ENCODE measurements around the gene BSDC1.

Gene BSDC1

DNA sequence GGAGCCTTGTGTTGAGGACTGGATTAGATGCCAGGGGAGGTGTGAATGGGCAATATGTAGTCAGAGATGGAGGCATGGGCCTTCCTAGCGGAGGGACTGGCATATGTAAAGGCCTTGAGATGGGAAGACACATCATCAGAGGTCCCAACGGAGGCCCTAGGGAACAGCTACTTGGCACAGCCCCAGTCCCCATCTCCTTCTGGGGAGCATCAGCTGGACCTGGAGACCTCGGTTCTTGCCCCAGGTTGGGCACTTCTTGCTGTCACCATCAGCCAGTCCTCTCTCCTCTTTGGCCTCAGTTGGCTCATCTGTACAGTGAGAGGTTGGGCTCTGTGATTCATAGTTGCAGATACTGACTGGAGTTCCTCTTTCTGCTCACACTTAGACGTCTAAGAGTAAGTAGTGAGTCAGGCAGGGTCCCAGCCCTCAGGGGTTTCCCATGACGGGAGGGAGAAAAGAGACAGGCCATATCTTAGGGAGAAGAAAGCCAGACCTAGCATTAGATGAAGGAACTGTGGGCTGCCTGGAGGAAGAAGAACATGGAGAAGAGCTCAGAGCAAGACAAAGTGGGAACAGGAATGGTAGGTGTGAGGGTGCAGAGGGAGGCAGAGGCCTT lies 54.8 kb downstream of the BSDC1 start:
- no peak for DNase-seq (ENCODE audit: low read depth)
- H3K4me3 ChIP-seq (ENCODE audit: low read depth, low read length) = no peak overlapping the region

DNA sequence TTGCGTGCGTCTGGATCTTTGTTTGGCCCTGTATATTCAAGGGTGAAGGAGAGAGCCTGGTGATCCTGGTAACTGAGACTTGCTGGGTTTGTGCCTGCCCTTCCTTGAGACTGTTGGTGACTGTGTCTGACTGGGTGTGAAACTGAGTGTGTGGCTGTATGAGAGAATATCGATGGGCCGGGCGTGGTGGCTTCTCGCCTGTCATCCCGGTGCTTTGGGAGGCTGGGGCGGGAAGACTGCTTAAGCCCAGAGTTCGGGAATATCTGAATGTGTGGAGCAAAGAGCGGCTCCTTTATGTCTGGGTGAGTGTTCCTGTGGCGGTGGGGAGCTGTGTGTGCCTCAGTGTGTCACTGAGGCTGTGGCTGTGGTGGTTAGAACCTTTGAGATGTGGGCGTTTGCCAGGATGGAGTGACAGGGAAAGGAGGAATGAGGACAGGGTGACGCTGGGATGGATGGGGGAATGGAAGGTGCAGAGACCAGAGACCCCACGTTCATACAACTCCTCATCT lies 55.5 kb downstream of the BSDC1 start:
- DNase-seq (ENCODE audit: low read depth) = no peak
- H3K4me3 ChIP-seq (ENCODE audit: low read depth, low read length) = no peak overlapping the region

DNA sequence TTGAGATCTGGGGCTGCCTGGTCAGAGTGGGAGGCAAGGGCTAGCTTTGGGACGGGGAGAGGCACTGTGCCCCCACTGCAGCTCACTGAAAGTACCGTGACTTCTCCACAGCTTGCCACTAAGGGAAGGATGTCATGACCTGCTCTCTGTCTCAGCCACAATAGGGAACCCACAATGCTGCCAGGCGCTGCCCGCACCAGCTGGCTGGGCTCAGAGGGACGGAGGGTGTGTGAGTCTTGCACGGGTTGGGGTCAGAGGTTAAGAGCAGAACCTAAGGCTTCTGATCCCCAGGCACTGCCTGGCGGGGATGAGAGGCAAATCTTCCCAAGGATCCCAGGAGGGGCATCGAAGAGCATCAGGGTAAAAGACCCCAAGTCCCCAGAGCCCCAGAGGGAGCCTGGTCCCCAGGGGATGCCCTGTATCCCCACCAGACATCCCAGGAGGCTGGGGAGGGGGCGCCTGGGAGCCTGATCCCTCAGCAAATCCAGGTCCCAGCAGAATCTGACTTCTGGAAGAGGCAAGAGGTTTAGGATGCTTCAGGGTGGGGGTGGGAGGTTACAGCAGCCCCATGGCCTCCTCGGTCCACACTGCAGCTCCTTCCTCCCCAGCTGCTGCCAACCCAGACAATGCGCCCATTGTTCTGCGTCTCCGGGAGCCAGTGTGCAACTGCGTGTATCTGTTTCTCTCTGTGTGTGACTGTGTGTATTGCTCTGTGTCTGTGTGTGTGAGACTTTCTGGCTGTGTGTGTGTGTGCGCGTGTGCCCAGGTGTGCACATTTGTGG lies 56.2 kb downstream of the BSDC1 start:
- no peak for DNase-seq (ENCODE audit: low read depth)

DNA sequence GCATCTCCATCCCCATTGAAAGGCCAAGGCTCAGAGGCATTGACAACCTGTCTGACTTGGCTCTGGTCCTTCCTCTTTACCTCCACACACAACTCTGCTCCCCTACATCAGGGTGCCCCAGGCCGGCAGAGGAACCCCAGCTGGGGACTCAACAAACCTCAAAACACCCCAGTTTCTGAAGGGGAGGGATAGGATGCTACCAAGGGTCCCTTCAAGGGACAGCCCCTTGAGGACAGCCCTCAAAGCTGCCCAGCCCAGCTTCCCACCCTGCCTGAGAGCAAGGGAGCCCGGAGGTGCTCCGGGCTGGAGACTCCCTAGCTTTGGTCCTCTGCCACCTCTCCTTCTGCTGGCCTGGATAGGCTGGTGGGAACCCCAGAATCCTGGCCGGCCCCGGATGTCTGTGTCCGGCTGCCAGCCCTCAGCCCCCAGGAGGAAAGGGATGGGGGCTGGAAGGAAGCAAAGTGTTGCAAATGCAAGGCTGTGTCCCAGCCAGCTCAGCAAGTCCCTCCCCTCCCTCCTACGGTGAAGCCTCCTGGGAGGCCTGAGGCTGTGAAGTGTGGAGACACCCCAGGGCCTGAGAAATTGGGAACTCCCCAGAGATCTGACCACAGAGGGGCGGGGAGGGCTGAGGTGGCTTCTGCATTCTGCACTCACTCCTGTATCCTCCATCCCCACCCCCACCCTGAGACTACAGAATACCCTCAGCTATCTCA lies 57.1 kb downstream of the BSDC1 start:
- H3K4me3 ChIP-seq (ENCODE audit: low read depth, low read length) = no peak overlapping the region
- DNase-seq (ENCODE audit: low read depth) = no peak

More for the DNA sequence above, 56.2 kb downstream of the BSDC1 start:
- H3K4me3 ChIP-seq (ENCODE audit: low read depth, low read length) = no peak overlapping the region

DNA sequence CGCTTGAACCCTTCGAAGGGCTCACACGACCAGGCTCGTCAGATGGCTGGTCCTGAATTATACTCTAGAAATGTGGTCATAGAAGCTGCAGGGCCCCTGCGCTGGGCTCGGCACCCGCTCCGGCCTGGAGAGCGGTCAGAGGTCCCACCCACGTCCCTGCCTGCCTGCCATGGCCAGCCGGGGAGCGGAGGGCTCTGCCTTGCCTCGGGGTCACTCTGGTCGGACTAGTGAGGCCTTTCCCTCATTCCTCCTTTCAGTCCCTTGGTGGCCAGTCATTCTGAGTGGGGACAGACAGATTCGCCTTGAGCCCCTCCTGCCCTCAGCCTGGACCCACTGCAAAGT lies 57.7 kb downstream of the BSDC1 start:
- H3K4me3 ChIP-seq (ENCODE audit: low read depth, low read length) = peak overlapping the region; percentile 82
- no peak for DNase-seq (ENCODE audit: low read depth)

DNA sequence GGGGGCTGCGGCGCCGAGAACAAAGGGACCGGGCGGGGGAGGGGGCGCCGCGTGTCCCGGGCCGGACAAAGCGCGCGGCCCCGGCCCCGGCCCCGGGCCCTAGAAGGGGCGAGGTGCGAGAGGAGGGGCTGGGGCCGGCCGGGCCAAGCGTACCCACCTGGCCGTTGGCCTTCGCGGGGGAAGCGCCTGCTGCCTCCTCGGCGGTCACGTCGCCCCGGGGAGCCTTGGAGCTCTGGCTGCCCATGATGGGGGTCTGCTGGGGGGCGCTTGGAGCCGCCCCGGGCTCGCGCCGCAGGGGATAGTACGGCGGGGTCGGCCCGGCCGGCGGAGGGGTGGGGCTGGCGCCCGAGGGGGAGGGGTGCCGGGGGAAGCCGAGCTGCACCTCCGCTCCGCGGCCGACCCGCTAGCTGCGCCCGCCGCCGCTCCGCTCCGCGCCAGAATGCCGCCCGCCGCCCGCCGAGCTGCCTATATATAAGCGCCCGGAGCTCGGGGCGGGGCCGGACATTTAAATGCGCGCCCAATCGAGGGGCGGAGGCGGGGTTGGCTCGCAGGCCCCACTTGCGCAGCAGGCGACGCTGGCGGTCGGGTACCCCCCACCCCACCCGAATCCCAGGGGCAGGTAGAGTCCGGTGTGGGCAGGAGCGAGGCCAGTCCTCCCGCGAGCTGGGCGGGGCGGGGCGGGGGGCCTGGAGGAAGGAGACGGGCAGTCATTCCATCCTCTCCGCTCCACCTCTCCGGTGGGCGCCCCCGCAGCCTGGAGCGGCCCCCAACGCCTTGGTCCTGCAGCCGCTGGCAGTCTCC lies 58.3 kb downstream of the BSDC1 start, which contains the start of gene MARCKSL1:
TSS of gene MARCKSL1 (minus strand) at position 444 of the 801 bp plus-strand sequence. CDS start at position 244, 200 bp downstream.
- peak within 1 kb of the TSS; percentile 82 for H3K4me3 ChIP-seq (ENCODE audit: low read depth, low read length)
- no peak for DNase-seq (ENCODE audit: low read depth)

DNA sequence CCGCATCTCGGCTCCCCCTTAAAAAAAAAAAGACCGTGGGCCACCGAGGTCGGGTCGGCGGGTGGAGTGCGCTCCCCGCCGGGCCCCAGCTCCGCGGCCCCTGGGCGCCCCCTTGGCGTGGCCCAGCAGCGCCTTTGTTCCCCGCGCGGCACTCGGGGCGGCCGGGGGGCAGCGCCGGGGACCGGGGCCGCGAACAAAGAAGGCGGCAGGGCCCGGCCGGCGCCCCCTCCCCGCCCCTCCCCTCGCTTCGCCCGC lies 58.8 kb downstream of the BSDC1 start:
- DNase-seq (ENCODE audit: low read depth) = no peak
- H3K4me3 ChIP-seq (ENCODE audit: low read depth, low read length) = peak overlapping the region; percentile 82

DNA sequence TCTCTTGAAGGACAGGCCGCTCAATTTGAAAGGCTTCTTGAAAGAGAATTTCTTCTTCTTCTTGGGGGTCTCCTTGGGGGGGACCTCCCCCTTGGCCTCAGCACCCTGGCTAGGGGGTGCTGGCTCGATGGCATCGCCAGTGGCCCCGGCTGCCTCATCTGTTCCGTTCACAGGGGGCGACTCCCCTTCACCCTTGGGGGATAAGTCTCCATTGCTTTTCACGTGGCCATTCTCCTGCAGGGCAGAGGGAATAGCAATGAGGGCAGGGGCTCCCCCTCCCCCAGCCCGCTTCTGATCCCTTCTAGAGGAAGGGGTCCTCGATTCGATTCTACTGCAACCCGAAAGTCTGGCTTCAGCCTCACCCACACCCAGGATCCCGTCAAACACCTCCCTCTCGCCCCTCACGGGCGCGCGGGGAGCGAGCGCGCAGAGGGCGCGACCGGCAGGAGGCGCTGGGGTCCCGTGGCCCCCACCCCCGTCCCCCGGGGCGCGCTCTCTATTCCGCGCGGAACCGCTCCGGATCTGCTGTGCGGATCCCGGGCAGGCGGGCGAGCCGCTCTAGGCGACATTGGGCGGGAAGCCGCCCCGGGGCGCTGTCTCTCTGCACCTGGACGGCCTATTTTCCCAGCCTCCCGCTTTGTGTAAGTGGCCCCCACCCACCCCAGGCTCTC lies 59.2 kb downstream of the BSDC1 start:
- H3K4me3 ChIP-seq (ENCODE audit: low read depth, low read length) = peak overlapping the region; percentile 82
- no peak for DNase-seq (ENCODE audit: low read depth)

DNA sequence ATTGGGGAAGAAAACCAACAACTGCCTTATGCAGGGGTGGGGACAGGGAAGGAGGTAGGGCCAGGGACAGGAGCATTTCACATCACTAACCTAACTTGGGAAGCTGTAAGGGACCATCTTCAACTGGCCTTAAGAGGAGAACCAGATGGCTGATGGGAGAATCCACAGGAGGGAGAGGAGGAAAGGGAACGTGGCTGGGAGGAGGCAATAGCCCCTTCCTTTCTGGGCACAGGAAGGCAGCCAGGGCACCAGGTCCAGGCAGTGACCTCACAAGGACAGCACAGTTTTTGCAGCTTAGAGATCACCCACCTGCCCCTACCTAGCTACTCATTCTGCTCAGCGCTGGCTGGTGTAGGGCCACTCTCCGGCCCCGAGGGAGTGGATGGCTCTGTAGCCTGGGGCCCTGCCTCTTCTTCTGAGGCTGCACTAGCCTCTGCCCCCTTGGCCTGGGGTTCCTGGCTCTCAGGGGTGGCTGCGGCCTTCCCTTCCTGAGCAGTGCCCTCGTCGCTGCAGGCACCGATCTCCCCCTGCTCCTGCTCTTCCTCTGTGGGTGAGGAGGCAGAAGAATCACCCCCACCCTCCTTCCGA lies 59.9 kb downstream of the BSDC1 start:
- peak overlapping the region; percentile 82 for H3K4me3 ChIP-seq (ENCODE audit: low read depth, low read length)
- DNase-seq (ENCODE audit: low read depth) = no peak

DNA sequence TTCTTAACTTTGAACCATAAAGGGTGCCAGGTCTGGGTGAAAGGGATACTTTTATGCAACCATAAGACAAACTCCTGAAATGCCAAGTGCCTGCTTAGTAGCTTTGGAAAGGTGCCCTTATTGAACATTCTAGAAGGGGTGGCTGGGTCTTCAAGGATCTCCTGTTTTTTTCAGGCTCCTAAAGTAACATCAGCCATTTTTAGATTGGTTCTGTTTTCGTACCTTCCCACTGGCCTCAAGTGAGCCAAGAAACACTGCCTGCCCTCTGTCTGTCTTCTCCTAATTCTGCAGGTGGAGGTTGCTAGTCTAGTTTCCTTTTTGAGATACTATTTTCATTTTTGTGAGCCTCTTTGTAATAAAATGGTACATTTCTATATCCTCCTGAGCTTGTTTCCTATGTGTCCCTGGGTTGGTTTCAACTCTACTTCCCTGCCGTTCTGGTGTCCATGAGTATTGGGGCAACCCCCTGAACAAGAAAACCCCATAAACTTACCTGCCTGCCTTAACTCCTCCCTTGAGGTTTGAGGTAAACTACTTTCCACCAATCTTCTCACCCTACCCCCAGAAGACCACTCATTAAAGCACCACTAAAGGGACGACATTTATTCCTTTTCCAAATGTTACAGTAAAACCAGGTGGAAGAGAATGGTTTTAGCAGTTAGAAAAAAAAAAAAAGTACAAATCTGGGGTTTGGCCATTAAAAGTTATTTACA lies 60.8 kb downstream of the BSDC1 start:
- no peak for DNase-seq (ENCODE audit: low read depth)
- H3K4me3 ChIP-seq (ENCODE audit: low read depth, low read length) = no peak overlapping the region

DNA sequence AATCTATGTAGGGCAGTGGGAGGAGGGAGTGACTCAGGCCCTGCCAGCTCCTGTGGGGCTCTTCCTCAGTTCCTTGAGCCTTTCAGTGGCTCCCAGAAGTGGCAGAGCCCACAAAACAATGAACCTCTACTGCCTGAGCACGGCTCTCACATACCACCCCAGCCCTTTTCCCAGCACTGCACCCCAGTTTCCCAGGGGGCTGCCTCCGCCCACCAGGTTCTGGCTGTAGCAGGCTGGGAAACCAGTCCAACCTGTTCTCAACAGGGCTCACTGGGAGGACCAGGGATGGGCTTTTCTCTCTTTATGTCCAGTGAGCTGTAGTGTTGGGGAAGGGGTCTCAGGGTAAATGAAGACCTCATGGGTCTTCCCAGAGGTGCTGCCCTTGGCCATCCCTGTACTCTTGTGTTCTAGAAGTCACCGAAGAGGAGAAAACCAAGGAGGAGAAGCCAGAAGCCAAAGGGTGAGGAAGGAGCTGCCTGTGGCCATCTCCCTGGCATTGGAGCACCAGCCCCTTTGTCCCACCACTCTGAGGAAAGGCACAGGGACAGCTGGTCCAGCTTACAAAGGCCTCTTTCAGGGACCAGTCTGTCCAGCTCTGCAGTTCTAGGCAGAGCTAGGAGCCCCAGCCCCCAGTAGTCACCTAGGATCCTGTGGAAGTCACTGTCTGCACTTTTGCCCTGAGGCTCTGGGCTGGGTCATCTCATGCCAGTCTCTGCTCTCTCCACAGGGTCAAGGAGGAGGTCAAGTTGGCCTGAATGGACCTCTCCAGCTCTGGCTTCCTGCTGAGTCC lies 61.8 kb downstream of the BSDC1 start:
- no peak for DNase-seq (ENCODE audit: low read depth)
- H3K4me3 ChIP-seq (ENCODE audit: low read depth, low read length) = no peak overlapping the region

DNA sequence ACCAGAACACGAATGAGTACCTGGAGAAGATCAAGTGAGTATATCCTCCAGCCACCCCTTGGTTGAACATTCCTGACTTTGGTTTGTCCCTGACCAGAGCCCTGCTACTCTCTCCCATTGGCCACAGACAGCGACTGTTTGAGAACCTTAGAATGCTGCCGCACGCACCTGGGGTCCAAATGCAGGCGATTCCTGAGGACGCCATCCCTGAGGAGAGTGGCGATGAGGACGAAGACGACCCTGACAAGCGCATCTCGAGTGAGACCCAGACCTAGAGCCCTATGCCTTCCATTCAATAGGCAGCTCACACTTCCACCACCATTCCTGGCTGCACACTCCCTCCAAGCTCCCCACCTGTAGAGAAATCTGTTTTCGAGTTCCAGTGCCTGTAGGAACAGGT lies 62.7 kb downstream of the BSDC1 start:
- no peak overlapping the region for H3K4me3 ChIP-seq (ENCODE audit: low read depth, low read length)
- DNase-seq (ENCODE audit: low read depth) = no peak

DNA sequence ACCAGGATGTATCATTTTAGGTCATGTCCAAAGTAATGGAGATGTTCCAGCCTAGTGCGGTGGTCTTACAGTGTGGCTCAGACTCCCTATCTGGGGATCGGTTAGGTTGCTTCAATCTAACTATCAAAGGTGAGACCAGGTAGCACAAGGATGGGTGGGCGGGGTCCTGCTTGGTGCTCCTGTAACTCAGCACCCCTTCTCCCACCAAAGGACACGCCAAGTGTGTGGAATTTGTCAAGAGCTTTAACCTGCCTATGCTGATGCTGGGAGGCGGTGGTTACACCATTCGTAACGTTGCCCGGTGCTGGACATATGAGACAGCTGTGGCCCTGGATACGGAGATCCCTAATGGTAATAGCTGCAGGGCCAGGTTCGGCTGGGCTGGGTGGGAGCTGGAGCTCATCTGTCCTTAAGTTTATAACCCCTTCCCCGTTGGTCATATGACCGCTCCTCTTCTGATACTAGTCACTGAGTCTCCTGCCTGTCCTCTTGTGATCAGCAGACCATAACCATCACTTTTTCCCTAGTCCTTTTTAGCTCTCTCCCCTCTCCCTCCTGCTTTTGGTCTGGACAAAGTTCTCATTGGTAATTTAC lies 63.6 kb downstream of the BSDC1 start:
- no peak overlapping the region for H3K4me3 ChIP-seq (ENCODE audit: low read depth, low read length)
- DNase-seq (ENCODE audit: low read depth) = no peak

DNA sequence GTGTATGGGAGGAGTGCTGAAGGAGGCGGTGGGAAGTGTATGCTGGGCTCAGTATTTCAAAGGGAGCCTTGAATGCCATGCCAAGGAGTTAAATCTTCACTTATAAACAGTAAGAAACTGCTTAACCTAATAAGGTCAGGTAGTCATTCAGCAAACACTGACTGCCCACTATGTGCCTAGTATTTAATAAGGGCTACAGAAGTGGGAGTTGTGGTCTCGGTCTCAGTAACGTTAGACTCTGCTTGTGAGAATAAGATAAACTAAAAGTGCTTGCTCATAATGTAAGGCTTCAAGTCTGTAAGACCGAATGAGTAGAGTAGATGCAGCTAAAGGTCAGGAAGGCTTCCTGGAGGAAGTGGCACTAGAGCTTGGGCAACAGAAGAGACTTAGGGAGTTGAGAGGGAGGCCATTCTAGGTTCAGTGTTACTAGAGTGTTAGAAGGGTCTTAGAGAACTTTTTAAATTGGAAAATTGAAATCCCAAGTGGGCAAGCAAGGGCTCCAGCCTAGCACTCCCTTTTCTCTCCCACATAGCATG lies 64.2 kb downstream of the BSDC1 start:
- no peak overlapping the region for H3K4me3 ChIP-seq (ENCODE audit: low read depth, low read length)
- no peak for DNase-seq (ENCODE audit: low read depth)

DNA sequence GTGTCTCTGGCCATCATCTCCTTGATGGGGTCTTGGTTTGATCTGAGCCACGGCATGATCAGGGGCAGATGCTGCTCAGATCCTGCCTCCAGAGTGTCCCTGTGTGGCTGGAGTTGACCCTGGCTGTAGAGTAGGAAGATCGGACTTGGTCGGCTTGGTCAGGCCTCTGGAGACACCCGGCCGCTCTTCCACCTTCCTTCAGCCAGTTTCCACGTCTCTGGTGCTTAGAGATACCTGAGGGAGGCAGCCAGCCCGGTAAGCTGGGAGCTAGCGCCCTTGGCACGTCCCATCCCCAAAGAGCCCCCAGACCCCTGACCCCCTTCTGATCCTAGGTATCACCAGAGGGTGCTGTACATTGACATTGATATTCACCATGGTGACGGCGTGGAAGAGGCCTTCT lies 67.0 kb downstream of the BSDC1 start:
- no peak overlapping the region for H3K4me3 ChIP-seq (ENCODE audit: low read depth, low read length)

DNA sequence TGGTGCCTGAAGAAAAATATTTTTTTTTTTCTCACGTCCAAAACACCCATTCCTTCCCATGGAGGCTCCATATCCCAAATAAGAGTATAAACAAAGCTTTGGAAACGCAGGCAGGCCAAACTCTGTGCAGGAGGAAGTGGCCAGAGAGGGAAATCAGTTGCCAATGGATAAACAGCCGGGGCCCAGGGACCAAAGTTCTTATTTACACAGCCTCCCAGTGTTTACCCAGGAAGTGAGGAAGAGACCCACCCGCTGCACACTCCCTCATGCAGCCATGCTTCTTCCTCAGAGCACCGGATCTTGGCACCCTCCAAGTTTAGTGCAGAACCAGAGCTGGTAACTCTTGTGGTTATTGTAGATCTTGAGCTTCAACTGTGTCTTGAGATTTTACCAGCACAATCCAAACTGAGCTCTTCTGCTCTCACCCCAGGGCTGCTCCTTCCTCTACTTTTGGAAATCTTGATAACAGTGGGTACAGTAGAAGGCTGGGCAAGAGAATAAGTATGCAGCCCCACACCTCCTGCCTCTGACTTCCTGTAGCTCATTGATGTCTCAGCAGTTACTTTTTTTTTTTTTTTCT lies 72.4 kb downstream of the BSDC1 start:
- no peak overlapping the region for H3K4me3 ChIP-seq (ENCODE audit: low read depth, low read length)
- DNase-seq (ENCODE audit: low read depth) = no peak

More for the DNA sequence above, 67.0 kb downstream of the BSDC1 start:
- no peak for DNase-seq (ENCODE audit: low read depth)

Measured in skeletal muscle cell (primary cell).